Activated gamma-delta T cell treated with Interleukin-2 at 50 U/mL for 16 hours (primary cell): ENCODE results near the gene ATP5PO.
"Not testable (repeated sequence)": the region's sequence is repeated elsewhere in the genome, so short reads cannot be mapped to it uniquely, and the experiment has no call there.

Experiments
- DNase-seq: peaks from one replicate; pipeline ENCODE4 v3.0.0-alpha.2; 2020

Gene ATP5PO

DNA sequence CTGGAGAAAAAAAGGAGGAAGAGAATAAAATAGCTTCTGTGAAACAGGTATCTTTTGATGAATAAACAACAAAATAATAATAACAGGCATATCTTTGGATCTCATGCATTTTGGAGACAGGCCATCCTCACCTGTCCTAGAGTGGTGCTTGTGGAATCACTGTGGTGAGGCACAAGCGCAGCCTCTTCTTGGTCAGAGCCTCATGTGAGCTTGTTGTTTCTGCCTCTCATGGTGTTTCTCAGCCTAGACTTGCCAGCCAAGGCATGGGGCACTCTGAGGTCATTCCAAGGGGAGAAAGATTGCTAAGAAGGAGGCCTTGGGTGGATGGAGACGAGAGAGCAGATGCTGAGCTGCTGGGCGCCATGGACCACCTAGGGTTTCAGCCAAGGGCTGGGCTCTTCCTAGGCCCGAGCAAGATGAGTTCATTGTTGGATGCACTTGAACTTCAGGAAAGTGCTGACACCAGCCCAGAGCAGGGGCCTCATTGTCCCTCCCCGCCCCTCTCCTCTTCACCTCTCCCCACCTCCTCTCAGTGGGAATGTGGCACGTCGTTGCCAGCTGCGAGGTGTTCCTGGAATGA is 49.5 kb downstream of the ATP5PO start:
- no peak for DNase-seq

- no peak for DNase-seq
Measured at GRCh38 chr21:33865176-33865575, 50.4 kb downstream of the ATP5PO start.

DNA sequence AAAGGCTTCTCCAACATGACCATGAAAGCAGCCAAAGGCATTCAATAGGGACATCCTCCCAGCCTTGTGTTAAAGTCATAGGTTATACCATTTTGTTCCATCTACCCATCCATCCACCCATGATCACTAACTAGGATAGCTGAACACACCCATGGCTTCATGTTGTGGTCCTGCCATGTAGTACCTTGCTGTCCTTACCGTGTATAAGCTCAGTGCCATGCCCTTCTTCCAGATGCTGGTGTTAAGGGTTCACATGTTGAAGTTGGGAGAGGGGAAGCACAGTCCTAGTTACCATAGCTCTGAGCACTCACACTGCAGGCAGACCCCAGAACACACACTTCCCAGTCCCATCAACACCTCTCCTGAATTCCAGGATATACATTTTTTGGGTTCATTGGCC is 51.5 kb downstream of the ATP5PO start:
- DNase-seq = no peak

GRCh38 chr21:33863191-33863590 is 52.4 kb downstream of the ATP5PO start:
- not testable (repeated sequence) for DNase-seq

GRCh38 chr21:33861125-33861524 is 54.5 kb downstream of the ATP5PO start:
- no peak for DNase-seq

DNA sequence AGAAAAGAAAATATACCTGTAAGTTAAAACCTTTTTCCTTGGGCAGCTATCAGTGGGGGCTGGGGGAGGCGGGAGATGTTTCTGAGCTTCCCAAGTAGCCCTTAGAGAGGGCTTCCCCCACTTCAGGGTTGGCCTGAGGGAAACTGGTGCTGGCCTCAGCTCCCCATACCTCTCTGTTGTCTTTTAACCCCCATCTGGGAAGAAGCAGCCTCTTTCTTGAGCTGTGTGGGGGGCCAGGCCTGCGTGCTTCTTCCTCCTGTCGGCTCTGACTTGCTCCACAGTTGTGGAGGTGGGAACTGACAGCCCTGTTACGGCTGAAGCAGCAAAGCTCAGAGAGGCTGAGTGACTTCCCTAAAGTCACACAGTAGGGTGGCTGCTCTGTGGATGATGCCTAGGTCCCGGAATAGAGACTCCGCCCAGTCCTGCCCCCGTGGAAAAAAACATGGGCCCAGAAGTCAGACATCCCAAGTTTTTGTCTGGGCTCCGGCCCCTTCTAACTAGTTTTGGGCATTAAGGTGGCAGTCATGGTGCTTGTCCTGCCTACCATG is 55.2 kb downstream of the ATP5PO start:
- DNase-seq = no peak

GRCh38 chr21:33859373-33860102 is 56.1 kb downstream of the ATP5PO start:
- no peak for DNase-seq

GRCh38 chr21:33858667-33859372 is 56.8 kb downstream of the ATP5PO start:
- no peak for DNase-seq

DNA sequence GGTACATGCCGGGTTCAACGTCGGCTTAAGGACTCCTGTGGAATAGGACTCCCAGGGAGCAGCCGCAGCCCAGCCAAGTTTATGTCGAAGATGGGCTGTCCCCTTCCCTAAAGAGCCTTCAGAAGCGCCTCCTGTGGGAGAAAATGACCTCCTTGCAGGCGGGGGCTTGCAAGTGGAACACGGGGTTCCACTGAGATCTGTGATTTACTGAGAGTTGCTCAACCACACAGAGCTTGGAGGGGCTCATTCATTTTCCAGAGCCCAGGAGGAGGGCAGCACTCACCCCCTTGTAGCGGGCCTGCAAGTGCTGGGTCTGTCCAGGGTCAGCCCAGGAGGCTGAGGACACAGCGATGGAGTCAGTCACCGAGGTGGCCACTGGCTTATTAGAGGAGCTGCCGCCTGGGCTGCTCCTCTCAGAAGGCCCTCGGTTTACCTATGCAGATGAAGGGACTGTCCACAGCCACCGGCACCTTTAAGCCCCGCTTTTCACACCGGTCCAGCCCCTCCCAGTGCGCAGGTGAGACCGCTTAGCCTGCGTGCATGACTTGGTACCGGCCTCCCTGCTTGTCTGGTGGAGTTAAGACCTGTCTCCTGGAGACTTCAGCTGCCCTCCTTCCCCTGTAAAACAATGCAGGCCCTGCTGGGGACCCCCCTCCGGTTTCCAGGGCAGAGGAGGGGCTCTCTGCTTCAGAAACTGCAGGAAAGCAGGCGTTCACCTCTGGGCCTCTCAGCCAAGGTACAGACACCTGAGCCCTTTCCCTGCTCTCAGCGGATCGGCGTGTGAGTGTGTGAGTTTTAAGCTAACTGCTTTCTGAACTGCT is 57.5 kb downstream of the ATP5PO start:
- DNase-seq = no peak

GRCh38 chr21:33856893-33857527 is 58.6 kb downstream of the ATP5PO start:
- no peak for DNase-seq

GRCh38 chr21:33855190-33855589 is 60.4 kb downstream of the ATP5PO start:
- DNase-seq = no peak

DNA sequence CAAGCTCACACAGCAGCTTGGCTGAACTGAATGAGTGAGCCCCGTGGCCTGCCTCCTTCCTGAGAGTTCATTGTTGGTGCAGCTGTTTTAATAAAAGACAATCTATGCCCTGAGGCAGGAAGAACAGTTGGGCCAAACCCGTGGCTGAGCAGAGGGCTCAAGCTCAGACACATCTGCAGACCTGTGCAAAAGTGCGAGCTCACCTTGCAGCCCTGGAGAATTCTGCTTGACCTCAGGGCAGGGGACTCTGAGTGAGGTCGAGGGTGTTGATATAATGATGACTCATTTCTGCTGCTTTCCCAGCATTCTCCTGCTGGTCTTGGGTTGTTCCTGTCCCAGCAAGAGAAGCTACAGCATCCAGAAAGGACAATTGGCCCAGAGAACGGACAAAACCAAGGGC is 61.0 kb downstream of the ATP5PO start:
- DNase-seq = no peak
